GM19455 (cell line): Measurements from ENCODE around the gene FAM114A2.

ENCODE experiments used
- ATAC-seq: cut with Tn5 transposase; IDR thresholded peaks from one replicate; pipeline ENCODE4 v1.9.1; 2021; ENCODE audit not compliant: unreplicated experiment

FAM114A2 gene

GRCh38 chr5:153952057-153952456 is 86.7 kb downstream of the FAM114A2 start:
- ATAC-seq, result no peak

- ATAC-seq, result no peak
Observed at GRCh38 chr5:153941265-153941664, 97.4 kb downstream of the FAM114A2 start.
